GM10266 (cell line): ENCODE results near the gene DZIP3.
"Not testable (repeated sequence)": the region's sequence is repeated elsewhere in the genome, so short reads cannot be mapped to it uniquely, and the experiment has no call there.

Source experiments
- DNase-seq: peaks from one replicate; pipeline ENCODE4 v3.0.0; 2012; ENCODE audit errors: extremely low spot score
- CTCF ChIP-seq: IDR thresholded peaks from 2 replicates; pipeline ENCODE4 v1.5.1; 2012; ENCODE audit warnings: mild to moderate bottlenecking, low read depth; ENCODE audit not compliant: control insufficient read depth, insufficient read depth; ENCODE audit errors: missing control alignments

Gene DZIP3

DNA sequence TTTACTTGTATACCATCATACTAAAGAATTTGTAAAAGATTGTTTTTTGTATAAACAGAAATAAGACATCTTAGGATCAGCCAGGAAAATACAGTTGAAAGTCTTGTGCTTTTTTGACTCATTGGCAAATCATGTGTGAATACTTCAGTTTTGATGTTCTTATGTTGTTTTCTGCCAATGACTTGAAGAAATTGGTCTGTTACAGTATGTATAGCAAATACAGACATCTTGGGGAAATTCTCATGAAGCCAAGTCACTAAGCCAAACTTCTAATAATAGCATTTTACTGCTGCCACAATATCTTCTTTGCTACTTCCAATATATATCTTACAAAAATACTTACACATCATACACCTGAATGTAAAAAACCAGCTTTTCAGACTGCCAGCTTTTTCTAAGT lies 83.2 kb downstream of the DZIP3 start:
- no peak for DNase-seq
- no peak for TF ChIP-seq CTCF

DNA sequence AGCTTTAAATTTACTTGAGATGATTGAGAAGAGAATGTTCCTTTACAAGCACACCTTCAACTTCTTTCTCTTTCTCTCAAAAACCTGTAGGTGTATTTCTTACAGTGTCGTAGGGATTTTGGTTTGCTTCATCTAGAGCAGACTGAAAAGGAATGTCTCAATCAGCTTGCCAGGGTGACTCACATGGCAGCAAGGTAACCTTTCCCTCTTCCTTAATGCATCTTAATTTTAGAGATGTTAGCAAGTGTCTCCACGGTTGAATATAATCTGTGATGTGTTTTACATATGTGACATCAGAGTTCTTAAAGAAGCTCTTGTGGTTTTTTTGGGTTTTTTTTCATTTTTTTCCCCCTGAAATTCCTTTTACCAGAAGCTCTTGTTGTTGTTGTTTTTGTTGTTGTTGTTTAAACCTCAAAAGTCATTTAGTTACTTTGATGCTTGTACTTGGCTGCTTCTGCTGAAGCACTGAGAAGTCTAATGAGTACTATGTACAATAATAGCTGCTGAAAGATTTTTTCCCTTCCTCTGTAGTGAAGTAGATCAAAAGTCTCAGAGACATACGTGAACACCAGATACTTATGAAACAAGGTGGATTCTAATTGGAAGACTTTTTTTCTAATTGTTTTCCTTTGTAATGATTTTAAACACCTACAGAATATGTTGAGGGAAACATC lies 84.6 kb downstream of the DZIP3 start:
- no peak for TF ChIP-seq CTCF
- DNase-seq: no peak

DNA sequence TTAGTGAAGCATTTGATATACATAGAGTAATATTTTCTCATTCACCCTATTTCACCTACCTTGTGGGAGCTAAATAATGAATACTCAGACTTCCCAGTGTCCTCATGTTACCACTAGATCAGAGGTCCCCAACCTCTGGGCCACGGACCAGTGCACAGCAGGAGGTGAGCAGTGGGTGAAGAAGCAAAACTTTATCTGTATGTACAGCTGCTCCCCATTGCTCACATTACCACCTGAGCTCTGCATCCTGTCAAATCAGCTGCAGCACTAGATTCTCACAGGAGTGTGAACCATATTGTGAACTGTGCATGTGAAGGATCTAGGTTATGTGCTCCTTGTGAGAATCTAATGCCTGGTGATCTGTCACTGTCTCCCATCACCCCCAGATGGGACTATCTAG lies 88.3 kb downstream of the DZIP3 start:
- TF ChIP-seq CTCF: no peak
- DNase-seq: no peak

- DNase-seq: not testable (repeated sequence)
Observed at GRCh38 chr3:108692286-108692685, 102.8 kb downstream of the DZIP3 start.

- DNase-seq: no peak
- TF ChIP-seq CTCF: no peak
Observed at GRCh38 chr3:108698461-108698860, 108.9 kb downstream of the DZIP3 start.

DNA sequence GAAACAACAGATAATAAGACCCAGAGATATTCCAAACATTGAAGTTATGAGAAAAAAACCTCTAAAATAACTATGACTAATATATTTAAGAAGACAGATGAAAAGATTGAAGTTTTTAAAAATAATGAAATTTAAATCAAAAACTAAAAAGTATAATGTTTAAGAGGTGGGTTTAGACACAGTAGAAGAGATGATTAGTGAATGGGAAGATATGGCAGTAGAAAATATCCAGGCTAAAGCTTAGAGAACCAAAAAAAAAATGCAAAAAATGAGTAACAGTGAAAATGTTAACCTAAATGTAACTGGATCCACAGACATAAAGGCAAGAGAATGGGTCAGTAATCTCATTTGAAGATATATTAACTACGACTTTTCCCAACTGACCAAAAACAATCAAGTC lies 115.5 kb downstream of the DZIP3 start:
- no peak for DNase-seq
- TF ChIP-seq CTCF: no peak

GRCh38 chr3:108713009-108713516 lies 123.5 kb downstream of the DZIP3 start:
- DNase-seq: no peak
- no peak for TF ChIP-seq CTCF

DNA sequence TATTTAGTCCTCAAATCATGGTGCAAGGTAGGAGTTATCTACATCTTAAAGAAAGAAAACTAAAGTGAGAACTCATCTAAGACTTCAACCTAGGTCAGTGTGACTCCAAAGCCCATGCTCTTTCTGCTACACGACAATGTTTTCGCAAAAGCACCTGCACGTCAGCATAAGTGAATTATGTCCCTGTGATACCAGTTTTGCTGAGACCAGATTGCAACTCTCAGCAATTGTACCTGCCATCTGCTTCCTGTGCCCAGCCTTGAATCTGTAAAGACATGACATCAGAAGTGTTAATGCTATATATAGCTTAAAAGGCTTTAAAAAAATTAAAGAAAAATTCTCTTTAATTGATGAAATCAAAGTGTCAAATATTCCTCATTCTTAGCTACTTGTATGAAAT lies 124.3 kb downstream of the DZIP3 start:
- DNase-seq: no peak

More for the DNA sequence above, 124.3 kb downstream of the DZIP3 start:
- no peak for TF ChIP-seq CTCF
